NT2/D1 (cell line): ENCODE results near the gene TTC38.

Source experiments
- YY1 ChIP-seq: IDR thresholded peaks from 2 replicates; pipeline ENCODE4 v1.6.1; 2011; ENCODE audit not compliant: insufficient read length, insufficient read depth
- ZNF274 ChIP-seq: IDR thresholded peaks from 2 replicates; pipeline ENCODE4 v1.6.1; 2011; ENCODE audit warnings: mild to moderate bottlenecking, low read depth, low read length

DNA sequence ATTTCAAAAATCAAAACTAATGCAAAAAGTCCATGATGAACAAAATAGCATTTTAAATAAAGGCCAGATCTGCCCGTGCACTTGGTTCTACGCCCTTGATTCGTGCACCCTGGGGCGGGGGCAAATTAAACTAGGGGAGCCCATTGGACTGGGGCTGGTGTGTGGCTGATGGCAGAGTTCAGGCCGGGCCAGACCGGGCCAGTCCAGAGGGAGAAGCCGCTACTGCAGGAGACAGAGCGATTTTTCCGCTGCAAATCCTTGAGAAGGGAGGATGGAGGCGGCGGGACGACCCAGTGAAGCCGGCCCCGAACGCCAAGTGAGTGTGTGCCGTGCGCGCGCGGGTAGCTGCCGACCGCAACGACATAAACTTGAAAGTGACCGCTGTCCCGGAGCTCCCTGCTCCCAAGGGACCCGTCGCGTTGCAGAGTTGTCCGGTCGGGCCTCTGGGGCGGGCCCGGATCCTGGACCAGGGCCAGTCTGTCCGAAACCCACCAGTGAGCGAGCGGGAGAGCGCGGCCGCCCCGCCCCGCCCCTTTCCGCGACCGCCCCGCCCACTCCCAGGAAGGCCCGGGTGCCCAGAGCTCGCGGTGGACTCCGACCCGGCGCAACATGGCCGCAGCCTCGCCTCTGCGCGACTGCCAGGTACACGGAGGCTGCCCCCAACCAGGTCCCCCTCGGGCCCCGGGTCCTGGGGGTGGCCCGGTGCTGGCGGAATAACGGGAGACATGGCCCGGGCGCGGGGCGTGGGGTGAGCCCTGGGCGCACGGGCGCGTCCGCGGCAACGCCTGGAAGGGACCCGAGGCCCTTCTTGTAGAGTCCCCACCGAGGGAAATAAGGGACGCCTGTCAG is at the start of gene TTC38:
- TF ChIP-seq YY1 (no peak), ZNF274 (no peak)
